ENCODE data around the gene ANK2. TPM values are rescaled to one million over a fixed set of nuclear protein-coding genes. Genes with fewer than 3 reads are reported as not detected.

ANK2 gene
- total RNA-seq, 2 donors from 2014 or later: 9.9 to 11.5 TPM

- Histone ChIP-seq H3K36me3 (replicated peaks in 1 of 2; ENCODE audit: insufficient read depth in 1 of 2, low read depth in 2 of 2) (no peaks in the 10 kb centered on the region), H3K4me1 (peaks cover 21% of the 10 kb centered on the region), H3K27me3 (no peaks in the 10 kb centered on the region), H3K4me3 (no peak overlapping the region), H3K27ac (no peak overlapping the region), H3K9me3 (no peaks in the 10 kb centered on the region)
- intact Hi-C loops (cut with DNase I): no loop called here
- DNase-seq (no peak), ATAC-seq (no peak)
- no peak for TF ChIP-seq CTCF (IDR thresholded peaks at IDR 0.05)
- no peak for TF ChIP-seq POLR2A (IDR thresholded peaks at IDR 0.05)
Observed at GRCh38 chr4:113148925-113149324, 99.5 kb downstream of the ANK2 start.

- no peaks in the 10 kb centered on the region for H3K4me1 ChIP-seq
- 39 to 56% methylated on average over 2 of the region's 2 CpGs for WGBS, 2 donors
- no peak overlapping the region for H3K27ac ChIP-seq
- DNase-seq (peak in 1 of 4 donors; percentile 20), ATAC-seq (peak; percentile 70)
- intact Hi-C loops (cut with DNase I): no loop called here
- no peaks in the 10 kb centered on the region for H3K36me3 ChIP-seq (replicated peaks in 1 of 2; ENCODE audit: insufficient read depth in 1 of 2, low read depth in 2 of 2)
- H3K27me3 ChIP-seq: no peaks in the 10 kb centered on the region
- H3K9me3 ChIP-seq: no peaks in the 10 kb centered on the region
- TF ChIP-seq CTCF (IDR thresholded peaks at IDR 0.05) (peak in 4 of 7 experiments; percentile 40 to 60 (median 54)), POLR2A (IDR thresholded peaks at IDR 0.05) (no peak)
- no peak overlapping the region for H3K4me3 ChIP-seq
Observed at GRCh38 chr4:113153529-113154101, 104.2 kb downstream of the ANK2 start.

GRCh38 chr4:113154281-113154680 lies 104.8 kb downstream of the ANK2 start:
- H3K9me3 ChIP-seq: no peaks in the 10 kb centered on the region
- no peak for DNase-seq
- ATAC-seq: no peak
- WGBS, 2 donors: 68 to 69% methylated on average over 1 of the region's 1 CpG
- H3K27me3 ChIP-seq: no peaks in the 10 kb centered on the region
- TF ChIP-seq POLR2A (IDR thresholded peaks at IDR 0.05): no peak
- no peak for TF ChIP-seq CTCF (IDR thresholded peaks at IDR 0.05)
- no peak overlapping the region for H3K27ac ChIP-seq
- no peaks in the 10 kb centered on the region for H3K36me3 ChIP-seq (replicated peaks in 1 of 2; ENCODE audit: insufficient read depth in 1 of 2, low read depth in 2 of 2)
- H3K4me1 ChIP-seq: no peaks in the 10 kb centered on the region
- intact Hi-C loops (cut with DNase I): no loop called here
- no peak overlapping the region for H3K4me3 ChIP-seq

GRCh38 chr4:113157086-113157857 lies 107.8 kb downstream of the ANK2 start:
- 23 to 30% methylated on average over 3 of the region's 3 CpGs for WGBS, 2 donors

More at GRCh38 chr4:113157086-113157857, 107.8 kb downstream of the ANK2 start:
- H3K4me3 ChIP-seq: no peak overlapping the region
- H3K36me3 ChIP-seq (replicated peaks in 1 of 2; ENCODE audit: insufficient read depth in 1 of 2, low read depth in 2 of 2): no peaks in the 10 kb centered on the region
- no peaks in the 10 kb centered on the region for H3K9me3 ChIP-seq
- TF ChIP-seq CTCF (IDR thresholded peaks at IDR 0.05): no peak
- TF ChIP-seq POLR2A (IDR thresholded peaks at IDR 0.05): no peak
- H3K4me1 ChIP-seq: no peaks in the 10 kb centered on the region
- no peak overlapping the region for H3K27ac ChIP-seq
- intact Hi-C loops (cut with DNase I): no loop called here
- no peaks in the 10 kb centered on the region for H3K27me3 ChIP-seq
- no peak for ATAC-seq
- DNase-seq: no peak
